DOHH2 (cell line): ENCODE measurements around the gene NUDT4.

Experiments
- H3F3A ChIP-seq: fragments of 200-600 bp; sonication (generic), shearing (Covaris generic); 2 replicates; pipeline ENCODE4 v1.6.0; 2016; ENCODE audit warnings: antibody characterized with exemption, mild to moderate bottlenecking; ENCODE audit not compliant: control insufficient read depth, insufficient read depth
- H3K27ac ChIP-seq: fragments of 200-600 bp; sonication (generic); 2 replicates; pipeline ENCODE4 v1.5.1; 2014; ENCODE audit warnings: low read depth, mild to moderate bottlenecking, low read length, moderate library complexity
- H3K27me3 ChIP-seq: fragments of 200-600 bp; sonication (generic); 2 replicates; pipeline ENCODE4 v1.6.1; 2014; ENCODE audit warnings: mild to moderate bottlenecking, low read length, mixed read lengths; ENCODE audit not compliant: control insufficient read depth
- H3K36me3 ChIP-seq: fragments of 200-600 bp; sonication (generic); 2 replicates; pipeline ENCODE4 v1.6.1; 2014; ENCODE audit warnings: mild to moderate bottlenecking, low read length, moderate library complexity, mixed read lengths; ENCODE audit not compliant: control insufficient read depth
- H3K4me1 ChIP-seq: fragments of 200-600 bp; sonication (generic); 2 replicates; pipeline ENCODE4 v1.6.1; 2014; ENCODE audit warnings: mild to moderate bottlenecking, low read length, mixed read lengths; ENCODE audit not compliant: control insufficient read depth
- H3K4me2 ChIP-seq: fragments of 200-600 bp; sonication (generic); 2 replicates; pipeline ENCODE4 v1.6.0; 2014; ENCODE audit warnings: mild to moderate bottlenecking, low read length, moderate library complexity
- H3K4me3 ChIP-seq: fragments of 200-600 bp; sonication (generic); 2 replicates; pipeline ENCODE4 v1.5.1; 2014; ENCODE audit warnings: mild to moderate bottlenecking, low read length, mixed read lengths
- H3K79me2 ChIP-seq: fragments of 200-600 bp; sonication (generic); 2 replicates; pipeline ENCODE4 v1.6.1; 2014; ENCODE audit warnings: mild to moderate bottlenecking, low read length, mixed read lengths; ENCODE audit not compliant: control insufficient read depth
- H3K9me2 ChIP-seq: fragments of 200-600 bp; sonication (generic); replicated peaks from 2 replicates; pipeline ENCODE4 v1.6.1; 2014; ENCODE audit warnings: mild to moderate bottlenecking, low read length, mixed read lengths; ENCODE audit not compliant: control insufficient read depth
- H3K9me3 ChIP-seq: fragments of 200-600 bp; sonication (generic); 2 replicates; pipeline ENCODE4 v1.6.1; 2014; ENCODE audit warnings: antibody characterized with exemption, low read length, mixed read lengths; ENCODE audit not compliant: control insufficient read depth, insufficient read depth
- H4K20me1 ChIP-seq: fragments of 200-600 bp; sonication (generic); 2 replicates; pipeline ENCODE4 v1.6.0; 2014; ENCODE audit warnings: low read depth, mild to moderate bottlenecking, antibody characterized with exemption, low read length, moderate library complexity; ENCODE audit not compliant: control insufficient read depth, insufficient read depth
- EZH2phosphoT487 ChIP-seq: fragments of 200-600 bp; sonication (generic); IDR thresholded peaks from 2 replicates; pipeline ENCODE4 v1.6.1; 2017; ENCODE audit warnings: borderline replicate concordance, mild to moderate bottlenecking, antibody characterized with exemption, low read length, moderate library complexity, mixed read lengths
- TF ChIP-seq, protein P1 (sequence below): fragments of 200-600 bp; sonication (generic); IDR thresholded peaks from one replicate; pipeline ENCODE4 v1.5.1; 2014; ENCODE audit warnings: antibody characterized with exemption, mild to moderate bottlenecking, low read depth, low read length; ENCODE audit not compliant: poor library complexity, severe bottlenecking

Gene NUDT4

DNA sequence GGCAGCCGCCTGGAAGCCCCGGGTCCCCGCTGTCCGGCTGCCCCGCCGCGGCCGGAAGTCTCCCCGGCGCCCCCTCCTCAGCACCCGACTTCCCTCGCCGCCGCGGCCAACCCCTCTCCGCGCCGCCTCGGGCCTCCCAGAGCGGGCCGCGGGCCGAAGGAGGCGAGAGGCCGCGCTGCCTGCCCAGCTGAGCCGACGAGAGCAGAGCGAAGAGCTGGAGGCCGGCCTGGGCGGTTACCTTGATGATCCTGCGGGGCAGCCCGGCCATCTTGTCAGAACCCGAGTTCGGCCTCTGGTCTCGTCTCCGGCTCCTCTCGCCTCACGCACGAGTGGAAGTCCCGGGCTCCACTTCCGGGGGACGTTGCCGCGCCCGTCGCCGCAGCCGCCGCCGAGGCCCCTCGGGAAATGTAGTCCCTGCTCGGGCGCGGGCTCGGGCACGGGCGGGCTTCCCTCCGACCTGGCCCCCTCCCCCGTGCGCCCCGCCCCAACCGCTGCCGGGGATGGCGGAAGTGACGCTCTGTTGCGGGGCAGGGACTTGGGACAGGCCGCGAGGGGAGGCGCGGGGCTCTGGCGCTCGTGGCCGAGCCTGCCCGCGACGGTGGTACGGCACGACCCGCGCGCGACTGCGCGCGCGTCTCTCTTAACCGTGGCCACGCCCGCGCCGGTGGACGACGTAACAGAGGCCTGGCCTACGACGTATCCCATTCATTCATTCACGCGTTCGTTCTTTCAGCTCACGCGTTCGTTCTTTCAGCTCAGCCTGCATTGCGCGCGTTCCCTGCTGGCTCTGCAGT lies 64.1 kb downstream of the NUDT4 start, which contains the start of gene UBE2N:
UBE2N (minus strand) TSS at position 331 of the 794 bp plus-strand sequence; CDS start at position 268, 63 bp downstream.
- Histone ChIP-seq H3K27ac (peak within 1 kb of the TSS; percentile 77), H3K4me1 (peaks cover 52% of the 10 kb centered on the region), H3K9me2 (no peaks in the 10 kb centered on the region), H3K9me3 (no peaks in the 10 kb centered on the region), H3K4me3 (peak within 1 kb of the TSS; percentile 94), H3K4me2 (peak within 1 kb of the TSS; percentile 95), H3K36me3 (peaks cover 21% of the 10 kb centered on the region), H3K27me3 (no peaks in the 10 kb centered on the region; the same call in 1 of the 2 replicates), H4K20me1 (peaks cover 37% of the 10 kb centered on the region), H3F3A (peaks cover 3% of the 10 kb centered on the region; the same call in 1 of the 2 replicates), H3K79me2 (peaks cover 66% of the 10 kb centered on the region)
- TF ChIP-seq EZH2phosphoT487 = no peak
- TF ChIP-seq, protein P1, sequence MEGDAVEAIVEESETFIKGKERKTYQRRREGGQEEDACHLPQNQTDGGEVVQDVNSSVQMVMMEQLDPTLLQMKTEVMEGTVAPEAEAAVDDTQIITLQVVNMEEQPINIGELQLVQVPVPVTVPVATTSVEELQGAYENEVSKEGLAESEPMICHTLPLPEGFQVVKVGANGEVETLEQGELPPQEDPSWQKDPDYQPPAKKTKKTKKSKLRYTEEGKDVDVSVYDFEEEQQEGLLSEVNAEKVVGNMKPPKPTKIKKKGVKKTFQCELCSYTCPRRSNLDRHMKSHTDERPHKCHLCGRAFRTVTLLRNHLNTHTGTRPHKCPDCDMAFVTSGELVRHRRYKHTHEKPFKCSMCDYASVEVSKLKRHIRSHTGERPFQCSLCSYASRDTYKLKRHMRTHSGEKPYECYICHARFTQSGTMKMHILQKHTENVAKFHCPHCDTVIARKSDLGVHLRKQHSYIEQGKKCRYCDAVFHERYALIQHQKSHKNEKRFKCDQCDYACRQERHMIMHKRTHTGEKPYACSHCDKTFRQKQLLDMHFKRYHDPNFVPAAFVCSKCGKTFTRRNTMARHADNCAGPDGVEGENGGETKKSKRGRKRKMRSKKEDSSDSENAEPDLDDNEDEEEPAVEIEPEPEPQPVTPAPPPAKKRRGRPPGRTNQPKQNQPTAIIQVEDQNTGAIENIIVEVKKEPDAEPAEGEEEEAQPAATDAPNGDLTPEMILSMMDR = no peak

DNA sequence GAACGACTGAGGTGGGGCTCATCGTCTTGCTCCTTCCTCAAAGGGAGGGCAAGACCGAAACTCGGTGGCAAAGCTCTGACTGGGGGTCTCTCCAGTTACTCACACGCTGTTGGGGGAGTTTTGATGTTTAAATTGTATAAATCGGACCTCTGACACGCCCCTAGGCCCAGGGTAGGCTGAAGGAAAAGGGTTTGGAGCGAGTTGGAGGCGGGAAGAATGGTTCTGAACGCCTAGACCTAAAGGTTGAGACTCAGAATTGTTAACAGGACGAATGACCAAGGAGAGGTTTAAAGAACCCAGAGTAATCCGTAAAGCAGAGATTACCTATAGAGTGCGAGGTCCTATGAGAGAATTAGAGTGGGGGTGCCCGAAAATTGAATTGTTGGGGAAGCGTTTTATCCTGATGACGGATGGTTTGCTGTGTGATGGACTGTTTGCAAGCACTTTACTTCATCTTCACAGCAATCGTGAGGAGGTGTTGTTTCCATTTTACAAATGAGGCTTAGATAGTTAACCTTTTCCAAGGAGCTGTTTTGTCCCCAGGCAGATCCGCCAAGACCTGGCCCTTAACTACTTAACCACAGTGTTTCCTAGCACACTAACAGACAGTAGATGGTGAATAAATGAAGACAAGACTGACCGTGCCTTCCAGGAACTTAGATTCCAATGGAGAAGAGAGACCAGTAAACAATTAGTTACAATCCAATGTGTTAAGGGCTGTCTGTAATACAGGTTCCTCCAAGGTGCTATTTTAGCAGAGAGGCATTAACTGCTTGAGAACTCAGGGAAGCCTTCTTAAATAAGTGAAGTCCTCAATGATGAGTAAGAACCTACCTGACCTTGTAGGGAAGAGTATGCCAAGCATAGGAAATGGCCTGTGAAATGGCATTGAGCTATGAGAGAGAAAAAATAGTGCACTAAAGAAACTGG lies 65.0 kb downstream of the NUDT4 start:
- peaks cover 43% of the 10 kb centered on the region for H3K4me1 ChIP-seq
- H3K4me3 ChIP-seq = peak overlapping the region; percentile 94
- H3K27me3 ChIP-seq = no peaks in the 10 kb centered on the region; the same call in 1 of the 2 replicates
- no peak for TF ChIP-seq EZH2phosphoT487
- TF ChIP-seq, protein P1 = no peak
- peaks cover 3% of the 10 kb centered on the region; the same call in 1 of the 2 replicates for H3F3A ChIP-seq
- peaks cover 58% of the 10 kb centered on the region for H3K79me2 ChIP-seq
- peaks cover 30% of the 10 kb centered on the region for H4K20me1 ChIP-seq
- H3K9me2 ChIP-seq = no peaks in the 10 kb centered on the region
- peak overlapping the region; percentile 95 for H3K4me2 ChIP-seq
- peaks cover 18% of the 10 kb centered on the region for H3K36me3 ChIP-seq
- H3K27ac ChIP-seq = peak overlapping the region; percentile 77
- H3K9me3 ChIP-seq = no peaks in the 10 kb centered on the region

DNA sequence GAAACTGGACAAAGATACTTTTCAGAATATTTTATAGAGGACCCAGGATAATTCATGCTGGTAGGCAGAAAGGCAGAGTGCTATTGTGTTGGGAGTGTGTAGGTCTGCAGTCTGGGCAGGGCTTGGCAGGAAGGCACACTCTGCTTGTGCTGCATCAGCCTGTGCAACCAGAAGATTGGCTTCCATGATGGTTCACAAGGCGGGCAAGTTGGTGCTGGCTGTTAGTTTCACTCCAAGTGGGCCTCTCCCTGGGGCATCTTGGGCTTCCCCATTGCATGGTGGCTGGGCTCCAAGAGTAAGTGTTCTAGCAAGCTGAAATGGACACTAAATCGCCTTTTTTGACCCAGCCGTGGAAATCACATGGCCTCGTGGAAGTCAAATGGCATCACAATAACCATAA lies 65.9 kb downstream of the NUDT4 start:
- H3K4me1 ChIP-seq = peaks cover 34% of the 10 kb centered on the region
- H3K9me2 ChIP-seq = no peaks in the 10 kb centered on the region
- H3K36me3 ChIP-seq = peaks cover 18% of the 10 kb centered on the region
- TF ChIP-seq, protein P1 = no peak
- no peak for TF ChIP-seq EZH2phosphoT487
- H4K20me1 ChIP-seq = peaks cover 23% of the 10 kb centered on the region
- peak overlapping the region; percentile 95 for H3K4me2 ChIP-seq
- H3K9me3 ChIP-seq = no peaks in the 10 kb centered on the region
- H3K27ac ChIP-seq = no peak overlapping the region
- H3K27me3 ChIP-seq = no peaks in the 10 kb centered on the region; the same call in 1 of the 2 replicates
- H3F3A ChIP-seq = peaks cover 3% of the 10 kb centered on the region; the same call in 1 of the 2 replicates
- H3K79me2 ChIP-seq = peaks cover 49% of the 10 kb centered on the region
- H3K4me3 ChIP-seq = no peak overlapping the region
